Bone marrow (tissue), 2 donors: Measurements from ENCODE around the gene TTC21A.
"Not testable (repeated sequence)": the region's sequence is repeated elsewhere in the genome, so short reads cannot be mapped to it uniquely, and the experiment has no call there.

Experiments
- DNase-seq, 2 donors: peaks; one replicate each; lab custom pipeline; 2025; lab: John Stamatoyannopoulos, UW

TTC21A gene

GRCh38 chr3:39107388-39108199 lies at the start of gene TTC21A, which contains the start of gene GORASP1:
TSS of gene TTC21A (plus strand) at chr3:39107680. CDS start at chr3:39107838, 158 bp downstream.
TSS of gene GORASP1 (minus strand) at chr3:39107627. CDS start at chr3:39107541, 86 bp downstream.
- DNase-seq = peak in 1 of 2 donors; percentile 57

DNA sequence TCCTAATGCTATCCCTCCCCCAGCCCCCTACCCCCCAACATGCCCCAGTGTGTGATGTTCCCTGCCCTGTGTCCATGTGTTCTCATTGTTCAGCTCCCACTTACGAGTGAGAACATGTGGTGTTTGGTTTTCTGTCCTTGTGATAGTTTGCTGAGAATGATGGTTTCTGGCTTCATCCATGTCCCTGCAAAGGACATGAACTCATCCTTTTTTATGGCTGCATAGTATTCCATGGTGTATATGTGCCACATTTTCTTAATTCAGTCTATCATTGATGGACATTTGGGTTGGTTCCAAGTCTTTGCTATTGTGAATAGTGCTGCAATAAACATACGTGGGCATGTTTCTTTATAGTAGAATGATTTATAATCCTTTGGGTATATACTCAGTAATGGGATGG lies 46.3 kb upstream of the TTC21A start:
- not testable (repeated sequence) for DNase-seq

DNA sequence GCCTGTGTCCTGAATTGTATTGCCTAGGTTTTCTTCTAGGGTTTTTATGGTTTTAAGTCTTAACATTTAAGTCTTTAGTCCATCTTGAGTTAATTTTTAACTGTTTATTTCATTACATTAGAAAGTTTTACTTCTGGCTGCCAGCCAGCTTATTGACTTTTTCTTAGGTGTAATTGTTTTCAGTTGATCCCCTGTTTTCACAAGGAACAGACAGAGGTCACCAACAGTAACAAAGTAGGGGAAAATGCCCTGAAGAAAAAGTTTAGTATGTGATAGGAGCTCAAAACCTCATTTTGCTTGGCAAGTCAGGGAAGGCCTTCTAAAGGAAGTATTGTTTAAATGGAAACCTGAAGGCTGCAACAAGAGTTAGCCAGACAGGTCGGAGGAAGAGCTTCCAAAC lies 45.3 kb upstream of the TTC21A start:
- no peak for DNase-seq

GRCh38 chr3:39063143-39063542 lies 44.3 kb upstream of the TTC21A start:
- no peak for DNase-seq

DNA sequence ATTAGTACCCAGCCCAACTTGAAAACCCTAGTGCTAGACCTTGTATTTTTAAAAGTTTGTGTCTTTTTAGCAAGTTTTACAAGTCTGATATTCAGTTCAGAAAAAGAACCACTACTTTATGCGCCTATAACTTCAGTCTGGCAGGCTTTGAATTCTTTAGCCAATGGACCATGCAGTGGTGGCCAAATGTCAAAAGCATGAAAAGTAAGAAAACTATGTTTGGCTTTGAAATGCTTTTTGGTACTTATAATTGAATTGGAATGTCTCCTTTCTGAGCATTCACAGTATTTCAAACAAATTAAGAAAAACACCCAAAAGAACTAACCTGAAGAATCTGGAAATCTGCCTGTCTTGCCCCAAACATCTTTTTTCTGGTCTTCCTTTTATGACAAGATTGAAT lies 42.8 kb upstream of the TTC21A start:
- no peak for DNase-seq

GRCh38 chr3:39065197-39065596 lies 42.3 kb upstream of the TTC21A start:
- DNase-seq = peak in 1 of 2 donors; percentile 77

- no peak for DNase-seq
These were observed 40.2 kb upstream of the TTC21A start for GRCh38 chr3:39067286-39067685.

GRCh38 chr3:39068556-39068955 lies 38.9 kb upstream of the TTC21A start:
- no peak for DNase-seq

DNA sequence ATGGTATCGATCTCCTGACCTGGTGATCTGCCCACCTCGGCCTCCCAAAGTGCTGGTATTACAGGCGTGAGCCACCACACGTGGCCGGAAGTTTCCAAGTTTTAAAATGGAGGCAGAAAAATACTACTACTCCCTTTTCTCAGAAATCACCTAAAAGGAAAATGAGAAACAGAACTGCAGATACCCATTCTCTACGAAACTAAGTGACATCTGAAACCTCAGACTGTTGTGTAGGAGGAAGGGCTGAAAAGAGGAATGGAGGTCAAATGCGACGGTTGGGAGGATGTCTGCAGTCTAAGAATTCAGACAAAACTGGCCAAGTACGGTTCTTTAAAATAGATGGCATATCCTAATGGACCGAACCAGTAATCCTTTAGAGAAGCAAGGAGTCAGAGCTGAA lies 31.6 kb upstream of the TTC21A start:
- no peak for DNase-seq

DNA sequence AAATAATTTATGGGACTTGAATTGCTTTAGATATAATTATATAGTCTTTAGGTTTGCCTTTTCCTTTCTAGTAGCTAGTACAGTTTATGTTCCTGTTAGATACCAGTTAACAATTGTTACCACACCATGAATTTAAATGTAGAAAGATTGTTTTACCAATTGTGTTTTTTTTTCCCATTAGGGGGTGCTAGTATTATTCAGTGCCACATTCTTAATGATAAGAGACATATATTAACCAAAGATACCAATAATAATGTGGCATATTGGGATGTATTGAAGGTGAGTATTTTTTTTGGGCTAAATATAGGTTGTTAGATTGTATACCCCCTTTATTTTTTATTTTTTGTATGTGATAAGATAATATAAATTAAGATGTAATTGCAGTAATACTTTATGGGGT lies 27.9 kb upstream of the TTC21A start:
- DNase-seq = no peak

DNA sequence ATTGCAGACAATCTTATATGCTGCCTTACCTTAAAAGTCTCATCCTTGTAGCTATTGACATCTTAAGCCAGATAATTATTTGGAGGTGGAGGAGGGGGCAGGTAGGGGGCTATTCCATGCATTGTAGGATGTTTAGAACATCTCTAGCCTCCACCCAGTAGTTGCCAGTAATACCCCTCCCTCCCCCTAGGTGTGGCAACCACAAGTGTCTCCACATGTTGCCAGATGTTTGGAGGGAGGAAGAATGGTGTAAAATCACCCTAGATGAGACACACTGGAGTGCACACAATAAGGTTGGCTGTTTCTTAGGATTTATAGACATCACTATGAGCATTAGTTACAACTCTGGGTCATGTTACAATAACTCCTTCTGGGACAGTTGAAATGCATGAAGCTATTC lies 27.5 kb upstream of the TTC21A start:
- DNase-seq = no peak

DNA sequence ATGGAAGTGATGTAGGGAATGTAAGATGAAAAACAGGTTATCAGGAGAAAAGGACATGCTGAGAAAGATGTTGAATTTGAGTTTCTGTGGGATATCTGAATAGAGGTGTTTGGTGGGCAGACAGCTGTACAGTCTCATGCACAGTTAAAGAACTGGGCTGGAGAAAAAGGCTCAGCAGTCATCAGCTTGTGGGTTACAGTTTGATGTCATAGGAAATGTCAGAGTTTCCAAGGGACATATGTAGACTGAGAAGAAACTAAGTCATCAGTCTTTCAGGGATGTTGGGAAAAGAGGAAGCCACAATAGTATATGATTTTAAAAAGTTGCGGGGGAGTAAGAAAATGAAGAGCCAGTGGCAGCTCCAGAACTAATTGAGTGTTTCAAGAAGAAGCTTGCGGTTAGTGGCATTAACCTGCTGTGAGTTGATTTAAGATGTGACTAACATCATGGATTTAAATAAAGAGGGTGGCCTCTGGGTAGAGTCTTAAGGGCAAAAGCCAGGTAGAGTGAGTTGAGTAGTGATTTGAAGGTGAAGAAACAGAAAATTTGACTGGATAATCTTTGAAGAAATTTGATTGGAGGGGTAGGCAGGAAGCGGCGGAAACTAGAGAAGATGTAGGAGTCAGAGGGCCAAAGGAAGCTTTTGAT lies 24.7 kb upstream of the TTC21A start:
- no peak for DNase-seq

GRCh38 chr3:39086144-39086543 lies 21.3 kb upstream of the TTC21A start:
- no peak for DNase-seq

DNA sequence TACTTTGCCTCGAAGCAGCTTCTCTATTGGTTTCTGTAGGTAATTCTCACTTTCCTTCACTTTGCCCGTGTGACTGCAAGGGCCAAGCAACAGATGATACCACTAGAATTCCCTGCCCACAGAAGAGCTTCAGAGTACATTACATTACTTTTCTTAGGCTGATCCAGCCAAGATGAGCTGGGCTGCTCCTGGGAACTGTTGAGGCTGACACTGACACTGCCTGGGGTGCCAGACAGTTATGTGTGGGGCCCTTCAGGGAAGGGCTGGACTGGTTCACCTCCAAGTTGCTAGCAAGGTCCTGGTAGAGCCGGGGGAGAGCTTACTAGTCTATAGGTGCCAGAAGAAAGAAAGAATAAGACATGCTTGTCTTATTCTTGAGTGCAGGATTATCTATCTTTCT lies 19.0 kb upstream of the TTC21A start:
- DNase-seq = no peak

GRCh38 chr3:39088889-39089288 lies 18.6 kb upstream of the TTC21A start:
- no peak for DNase-seq

GRCh38 chr3:39090922-39091321 lies 16.6 kb upstream of the TTC21A start:
- no peak for DNase-seq

GRCh38 chr3:39094851-39095677 lies 12.4 kb upstream of the TTC21A start:
- DNase-seq = no peak

DNA sequence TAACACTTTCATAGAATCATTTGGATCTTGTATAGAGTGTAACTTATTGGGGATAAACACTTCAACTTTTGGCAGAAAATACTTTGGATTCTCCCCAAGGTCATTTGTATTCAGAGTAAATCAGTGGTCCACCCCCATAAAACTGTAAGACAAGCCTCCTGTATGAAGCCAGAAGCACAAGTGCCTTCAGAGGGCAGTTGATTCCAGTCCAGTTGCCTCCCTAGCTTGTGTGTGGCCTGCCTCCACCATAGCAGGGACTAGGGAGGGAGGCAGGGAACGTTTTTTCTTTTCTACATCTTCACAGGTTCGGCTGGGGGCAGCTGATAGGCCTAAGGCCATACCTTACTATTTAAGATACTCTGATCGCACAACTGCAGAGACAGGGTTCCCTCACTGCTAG lies 11.7 kb upstream of the TTC21A start:
- no peak for DNase-seq

DNA sequence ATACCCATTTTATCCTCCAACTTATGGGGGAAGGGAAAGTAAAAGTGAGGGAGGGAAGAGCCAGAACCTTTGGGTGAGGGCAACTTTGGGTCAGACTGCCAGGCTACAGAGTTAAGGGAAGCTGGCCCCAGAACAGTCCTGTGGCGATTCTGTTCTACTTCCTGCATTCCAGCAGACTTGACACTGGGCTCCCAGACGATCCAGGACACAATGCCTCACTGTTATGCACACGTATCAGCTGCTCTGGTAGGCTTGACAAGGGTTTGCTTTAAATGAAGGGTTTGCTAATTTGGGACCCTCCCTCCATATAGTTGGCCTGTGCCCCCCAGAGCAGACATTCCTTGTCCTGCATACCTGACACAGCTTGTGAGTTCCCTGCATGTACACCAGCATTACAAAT lies 10.7 kb upstream of the TTC21A start:
- DNase-seq = no peak

DNA sequence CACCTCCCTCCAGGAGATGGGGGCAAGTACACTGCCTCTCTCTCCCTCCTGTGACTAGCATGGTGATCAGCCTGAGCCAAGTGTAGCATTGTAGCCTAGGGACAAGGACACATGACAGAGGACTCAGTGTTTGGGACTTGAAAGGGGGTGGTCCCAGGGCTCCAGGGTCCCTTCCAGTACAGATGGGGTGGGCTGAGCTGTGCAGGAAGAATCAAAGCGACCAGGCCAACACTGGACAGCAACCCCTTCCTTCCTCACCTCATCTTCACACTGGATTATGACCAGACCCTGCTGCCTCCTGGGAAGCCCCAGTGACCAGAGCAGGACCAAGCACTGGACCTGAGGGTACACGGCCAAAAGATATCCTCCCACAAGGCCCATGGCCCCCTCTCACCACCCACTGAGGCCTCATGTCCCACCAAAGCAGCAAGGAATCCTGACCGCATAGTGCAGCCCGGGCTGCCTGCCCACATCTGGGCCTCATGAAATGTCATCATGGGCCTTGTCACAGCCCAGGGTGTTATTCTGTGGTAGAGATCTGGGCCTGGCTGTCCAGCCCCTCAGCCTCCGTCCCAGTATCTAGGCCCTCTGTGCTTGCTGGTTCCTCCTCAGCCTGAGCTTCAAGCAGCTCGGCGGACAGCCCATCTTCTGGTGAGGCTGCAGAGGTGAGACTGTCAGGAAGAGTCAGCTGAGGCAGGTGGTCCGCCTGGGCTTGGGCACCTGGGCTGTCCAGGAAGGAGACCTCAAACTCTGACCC lies 9.6 kb upstream of the TTC21A start:
- DNase-seq = no peak

- DNase-seq = no peak
These were observed 8.9 kb upstream of the TTC21A start for GRCh38 chr3:39098473-39099000.

GRCh38 chr3:39099242-39099641 lies 8.2 kb upstream of the TTC21A start:
- no peak for DNase-seq
